GM18508 (cell line): ENCODE results near the gene PRPH2.

Source experiments
- ATAC-seq: cut with Tn5 transposase; IDR thresholded peaks from one replicate; pipeline ENCODE4 v1.9.1; 2021; ENCODE audit warnings: moderate number of reproducible peaks; ENCODE audit not compliant: insufficient read depth, unreplicated experiment

PRPH2 gene, protein sequence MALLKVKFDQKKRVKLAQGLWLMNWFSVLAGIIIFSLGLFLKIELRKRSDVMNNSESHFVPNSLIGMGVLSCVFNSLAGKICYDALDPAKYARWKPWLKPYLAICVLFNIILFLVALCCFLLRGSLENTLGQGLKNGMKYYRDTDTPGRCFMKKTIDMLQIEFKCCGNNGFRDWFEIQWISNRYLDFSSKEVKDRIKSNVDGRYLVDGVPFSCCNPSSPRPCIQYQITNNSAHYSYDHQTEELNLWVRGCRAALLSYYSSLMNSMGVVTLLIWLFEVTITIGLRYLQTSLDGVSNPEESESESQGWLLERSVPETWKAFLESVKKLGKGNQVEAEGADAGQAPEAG

DNA sequence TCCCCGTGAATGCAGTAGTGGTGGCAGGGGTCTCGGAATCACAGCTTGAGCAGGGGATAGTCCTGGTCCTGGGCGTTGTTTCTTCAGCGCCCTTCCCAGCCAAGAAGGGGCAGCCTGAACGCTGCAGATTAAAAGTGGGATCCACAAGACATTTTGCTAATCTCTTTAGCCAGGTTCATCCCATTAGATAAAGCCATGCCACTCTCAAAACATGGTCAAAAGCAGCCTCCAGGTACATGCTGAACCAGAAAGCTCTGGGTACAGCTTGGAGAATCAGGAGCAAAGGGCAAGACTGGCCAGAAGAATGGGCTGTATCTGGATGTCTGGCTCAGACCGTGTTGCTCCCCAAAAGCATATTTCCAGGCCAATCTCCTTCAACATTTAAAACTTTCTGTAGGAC is at the start of gene PRPH2:
PRPH2 (minus strand) TSS at position 101 of the 400 bp plus-strand sequence. CDS start 263 bp downstream, outside the sequence.
- ATAC-seq: no peak

DNA sequence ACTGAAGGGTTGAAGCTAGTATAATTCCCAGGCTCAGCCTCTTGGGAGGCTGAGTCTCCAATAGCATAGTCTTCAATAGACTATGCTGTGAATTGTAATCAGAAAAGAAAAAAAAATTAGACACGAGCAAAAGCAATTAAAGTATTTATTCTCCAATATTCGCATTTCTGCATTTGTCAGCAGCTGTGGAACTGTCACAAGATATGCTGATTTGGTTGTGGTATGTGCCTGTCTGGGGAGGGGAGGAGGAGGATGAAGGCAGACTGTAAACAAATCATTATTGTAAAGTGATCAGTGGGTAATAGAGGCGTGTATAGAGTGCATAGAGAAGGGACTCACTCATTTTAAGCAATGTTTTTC is 49.3 kb upstream of the PRPH2 start:
- ATAC-seq: no peak

DNA sequence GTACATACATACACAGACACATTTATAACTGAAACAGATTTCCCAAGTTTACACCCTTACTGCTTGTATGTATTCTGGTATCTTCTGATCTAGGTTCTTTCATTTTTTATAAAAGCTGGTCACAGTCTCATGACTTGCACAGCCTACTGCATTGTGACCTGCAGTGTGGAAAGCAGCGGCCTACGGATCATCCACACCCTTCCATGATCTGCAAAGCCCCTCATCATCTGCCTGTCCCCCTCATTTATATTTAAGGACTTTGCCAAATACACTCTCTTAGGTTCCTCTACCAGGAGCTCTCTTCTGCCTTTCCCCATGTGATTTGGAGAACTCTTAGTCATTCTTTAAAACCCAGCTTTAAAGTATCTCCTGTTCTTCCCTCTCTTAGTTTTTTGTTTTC is 47.4 kb upstream of the PRPH2 start:
- no peak for ATAC-seq

DNA sequence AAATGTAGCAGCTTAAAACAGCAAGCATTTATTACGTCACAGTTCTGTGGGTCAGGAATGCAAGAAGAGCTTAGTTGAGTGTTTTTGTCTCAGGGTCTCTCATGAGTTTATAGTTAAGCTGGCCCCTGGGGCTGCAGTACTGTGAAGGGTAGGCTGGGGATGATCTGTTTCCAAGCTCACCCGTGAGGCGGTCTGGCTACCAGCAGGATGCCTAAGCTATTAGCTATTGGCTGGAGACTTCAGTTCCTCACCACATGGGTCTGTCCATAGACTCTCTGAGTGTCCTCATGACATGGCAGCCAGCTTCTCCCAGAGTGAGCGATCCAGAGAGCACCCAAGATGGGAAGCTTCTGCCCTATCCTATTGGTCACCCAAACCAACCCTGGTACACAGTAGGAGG is 46.7 kb upstream of the PRPH2 start:
- ATAC-seq: no peak

DNA sequence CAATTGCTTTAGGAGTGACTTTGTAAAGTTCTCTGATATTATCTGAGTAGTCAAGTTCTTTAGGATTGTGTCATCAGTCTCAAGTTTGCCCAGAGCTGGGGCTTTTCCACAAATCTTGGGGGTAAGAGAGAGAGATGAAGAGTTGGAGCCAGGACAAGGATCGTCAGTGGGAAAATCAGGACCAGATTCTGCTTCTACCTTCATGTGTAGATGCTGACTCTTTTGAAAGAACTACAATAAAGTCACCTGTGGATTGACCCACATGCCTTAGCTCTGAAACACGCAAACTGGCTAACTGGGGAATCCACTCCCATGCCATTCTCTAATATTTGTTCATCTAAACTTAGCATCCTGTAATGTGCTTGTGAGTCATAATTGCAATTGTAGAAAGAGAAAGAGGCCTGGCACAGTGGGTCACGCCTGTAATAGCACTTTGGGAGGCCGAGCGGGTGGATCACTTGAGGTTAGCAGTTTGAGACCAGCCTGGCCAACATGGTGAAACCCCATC is 43.8 kb upstream of the PRPH2 start:
- ATAC-seq: no peak

DNA sequence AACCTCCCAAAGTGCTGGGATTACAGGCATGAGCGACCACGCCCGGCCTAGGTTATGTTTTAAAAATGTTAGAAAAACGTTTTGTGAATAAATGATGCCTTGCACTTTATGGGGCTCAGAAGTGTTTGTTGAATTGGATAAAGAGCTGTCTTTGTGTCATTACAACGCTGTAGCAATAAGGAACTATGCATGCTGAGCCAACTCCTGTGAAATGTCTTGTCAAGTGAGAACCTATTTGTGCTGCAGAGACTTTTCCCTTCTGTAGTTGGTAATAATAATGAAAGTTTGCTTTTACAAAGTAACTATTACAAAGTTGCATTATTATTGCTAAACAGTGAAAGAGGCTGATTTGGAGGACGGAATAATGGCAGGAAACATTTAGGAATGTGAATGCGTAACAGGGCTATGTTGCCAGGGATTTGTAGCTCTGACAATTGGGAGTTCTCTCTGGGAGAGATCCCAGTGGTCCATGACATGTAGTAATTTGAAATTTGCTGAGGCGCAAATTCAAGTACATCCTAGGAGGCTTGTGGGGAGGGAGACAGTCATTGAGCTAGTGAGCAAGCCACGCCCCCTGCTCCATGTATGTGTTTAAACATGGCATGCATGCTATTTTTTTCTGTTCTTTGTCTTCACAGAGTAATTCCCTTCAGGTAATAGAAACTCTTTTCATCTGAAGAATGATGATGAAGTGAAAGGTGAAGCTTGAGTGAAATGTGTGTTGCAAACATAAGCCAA is 42.7 kb upstream of the PRPH2 start:
- no peak for ATAC-seq

DNA sequence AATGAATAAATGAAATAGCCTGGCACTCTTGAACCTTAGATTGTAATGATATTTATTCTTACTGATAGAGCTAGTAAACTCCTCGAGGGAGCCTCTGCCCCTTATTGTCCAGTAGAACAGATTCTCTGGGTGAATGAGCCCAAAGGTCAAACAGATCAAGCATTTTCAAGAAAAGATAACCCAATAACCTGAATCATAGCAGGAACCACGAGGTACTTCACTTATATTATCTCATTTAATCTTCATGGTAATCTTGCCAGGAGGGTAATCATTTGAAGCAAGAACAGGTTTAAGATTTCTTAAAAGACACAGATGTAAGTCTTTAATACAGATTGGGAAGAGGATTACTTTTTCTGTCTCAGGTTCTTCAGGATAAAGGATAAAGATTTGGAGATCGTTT is 40.6 kb upstream of the PRPH2 start:
- no peak for ATAC-seq

DNA sequence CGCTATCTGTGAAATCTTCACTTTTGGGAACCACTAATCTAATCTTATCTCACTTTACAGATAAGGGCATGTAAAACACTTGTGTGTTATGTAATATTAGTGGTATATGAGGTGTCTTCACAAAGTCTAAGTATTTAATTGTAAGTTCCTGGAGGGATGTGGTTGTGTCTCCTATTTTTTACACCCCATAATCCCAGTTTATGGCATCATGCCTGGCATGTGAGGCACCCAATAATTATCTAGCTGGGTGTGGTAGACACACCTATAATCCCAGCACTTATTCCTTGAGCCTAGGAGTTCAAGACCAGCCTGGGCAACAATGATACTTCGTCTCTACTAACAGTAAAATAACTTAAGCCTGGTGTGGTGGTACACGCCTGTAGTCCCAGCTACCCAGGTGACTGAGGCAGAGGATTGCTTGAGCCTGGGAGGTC is 40.0 kb upstream of the PRPH2 start:
- no peak for ATAC-seq

DNA sequence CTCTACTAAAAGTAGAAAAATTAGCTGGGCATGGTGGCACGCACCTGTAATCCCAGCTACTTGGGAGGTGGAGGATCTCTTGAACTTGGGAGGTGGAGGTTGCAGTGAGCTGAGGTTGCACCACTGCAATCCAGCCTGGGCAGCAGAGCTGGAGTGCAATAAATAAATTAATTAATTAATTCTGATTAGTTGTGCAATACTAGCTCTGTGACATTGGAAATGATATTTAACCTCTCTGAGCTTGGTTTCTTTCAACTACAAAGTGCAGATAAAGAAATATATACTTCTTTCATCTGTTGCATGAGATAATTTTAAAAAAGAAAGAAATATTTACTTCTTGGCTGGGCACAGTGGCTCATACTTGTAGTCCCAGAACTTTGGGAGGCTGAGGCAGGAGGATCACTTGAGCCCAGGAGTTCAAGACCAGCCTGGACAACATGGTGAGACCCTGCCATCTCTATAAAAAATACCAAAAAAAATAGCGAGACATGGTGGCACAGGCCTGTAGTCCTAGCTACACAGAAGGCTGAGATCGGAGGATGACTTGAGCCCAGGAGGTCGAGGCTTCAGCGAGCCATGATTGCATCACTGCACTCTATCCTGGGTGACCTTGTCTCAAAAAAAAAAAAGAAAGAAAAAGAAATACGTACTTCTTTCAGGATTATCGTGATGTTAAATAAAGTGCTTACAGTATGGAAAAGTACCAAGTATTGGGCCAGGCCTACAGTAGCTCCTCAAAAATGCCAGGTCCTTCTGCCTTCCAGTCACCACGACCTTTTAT is 39.1 kb upstream of the PRPH2 start:
- no peak for ATAC-seq

DNA sequence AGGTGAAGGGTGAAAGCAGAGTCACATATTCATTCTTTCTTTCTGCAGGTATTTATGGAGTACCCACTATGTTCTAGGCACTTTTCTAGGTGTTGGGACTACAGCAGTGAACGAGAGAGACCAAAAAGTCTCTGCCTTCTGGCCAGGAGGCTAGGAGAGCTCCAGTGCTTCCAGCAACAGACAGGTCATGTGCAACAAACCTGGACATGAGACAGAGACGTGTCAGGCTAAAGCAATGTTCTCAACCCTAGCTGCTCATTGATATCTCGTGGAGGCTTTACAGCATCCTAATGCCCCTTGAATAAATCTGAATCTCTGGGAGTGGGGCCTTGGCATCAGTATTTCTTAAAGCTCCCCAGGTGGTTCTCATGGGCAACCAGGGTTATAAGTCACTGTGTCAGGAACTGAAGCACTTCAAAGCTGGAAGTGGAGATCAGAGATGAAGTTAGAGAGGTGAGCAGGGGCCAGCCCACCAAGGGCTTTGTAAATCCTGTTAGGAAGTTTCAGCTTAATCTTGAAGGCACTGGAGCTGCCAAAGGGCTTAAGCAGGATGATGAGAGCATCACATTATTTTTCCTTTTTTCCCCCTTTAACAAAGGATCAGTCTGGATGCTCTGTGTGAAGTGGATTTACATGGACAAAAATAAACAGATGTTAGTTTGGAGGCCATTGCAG is 36.5 kb upstream of the PRPH2 start:
- no peak for ATAC-seq

DNA sequence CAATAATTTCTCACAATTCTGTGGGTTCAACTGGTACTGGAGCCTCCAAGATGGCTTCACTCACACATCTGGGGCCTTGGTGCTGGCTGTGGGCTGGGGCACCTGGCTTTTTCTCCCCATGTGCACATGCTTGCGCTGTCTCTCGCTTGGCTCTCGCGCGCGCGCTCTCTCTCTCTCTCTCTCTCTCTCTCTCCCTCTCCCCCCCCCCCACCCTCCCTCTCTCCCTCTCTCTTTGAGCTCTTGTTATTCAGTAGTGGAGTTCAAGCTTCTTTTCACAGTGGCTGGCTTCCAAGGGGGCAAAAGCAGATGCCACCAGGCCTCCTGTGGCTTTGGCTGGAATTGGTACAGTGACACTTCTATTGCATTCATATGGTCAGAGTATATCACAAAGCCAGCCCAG is 34.3 kb upstream of the PRPH2 start:
- no peak for ATAC-seq

DNA sequence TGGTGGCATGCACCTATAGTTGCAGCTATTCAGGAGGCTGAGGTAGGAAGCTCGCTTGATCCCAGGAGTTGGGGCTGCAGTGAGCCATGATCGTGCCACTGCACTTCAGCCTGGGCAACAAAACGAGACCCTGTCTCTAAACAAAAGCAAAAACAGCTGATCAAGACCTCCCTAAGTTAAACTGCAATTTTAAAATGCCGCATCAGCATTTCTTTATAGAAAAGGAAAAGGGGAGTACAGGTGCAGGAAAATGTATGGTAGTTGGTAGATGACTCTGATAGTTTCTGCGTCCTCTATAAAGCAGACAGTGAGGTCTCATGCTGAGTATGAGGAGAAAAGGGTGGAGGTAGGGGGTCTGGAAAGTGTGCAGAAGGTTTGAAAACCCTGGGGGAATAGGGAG is 32.4 kb upstream of the PRPH2 start:
- ATAC-seq: no peak

DNA sequence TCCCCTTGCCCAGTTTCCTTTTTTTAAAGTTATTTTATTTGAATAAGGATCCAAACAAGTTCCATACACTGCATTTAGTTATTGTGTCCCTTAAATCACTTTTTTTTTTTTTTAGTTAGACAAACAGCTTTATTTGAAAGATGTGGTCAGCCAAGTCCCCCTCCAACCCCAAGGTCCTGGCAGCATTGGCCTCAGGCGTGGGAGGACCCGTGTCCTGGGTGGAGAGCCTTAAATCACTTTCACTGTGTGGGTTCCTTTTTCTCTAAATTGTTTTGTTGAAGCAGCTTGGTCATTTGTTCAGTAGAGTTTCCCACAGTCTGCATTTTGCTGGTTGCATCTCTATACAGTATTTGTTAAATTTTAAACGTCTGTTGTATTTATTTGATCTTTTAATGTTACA is 28.7 kb upstream of the PRPH2 start:
- ATAC-seq: no peak

DNA sequence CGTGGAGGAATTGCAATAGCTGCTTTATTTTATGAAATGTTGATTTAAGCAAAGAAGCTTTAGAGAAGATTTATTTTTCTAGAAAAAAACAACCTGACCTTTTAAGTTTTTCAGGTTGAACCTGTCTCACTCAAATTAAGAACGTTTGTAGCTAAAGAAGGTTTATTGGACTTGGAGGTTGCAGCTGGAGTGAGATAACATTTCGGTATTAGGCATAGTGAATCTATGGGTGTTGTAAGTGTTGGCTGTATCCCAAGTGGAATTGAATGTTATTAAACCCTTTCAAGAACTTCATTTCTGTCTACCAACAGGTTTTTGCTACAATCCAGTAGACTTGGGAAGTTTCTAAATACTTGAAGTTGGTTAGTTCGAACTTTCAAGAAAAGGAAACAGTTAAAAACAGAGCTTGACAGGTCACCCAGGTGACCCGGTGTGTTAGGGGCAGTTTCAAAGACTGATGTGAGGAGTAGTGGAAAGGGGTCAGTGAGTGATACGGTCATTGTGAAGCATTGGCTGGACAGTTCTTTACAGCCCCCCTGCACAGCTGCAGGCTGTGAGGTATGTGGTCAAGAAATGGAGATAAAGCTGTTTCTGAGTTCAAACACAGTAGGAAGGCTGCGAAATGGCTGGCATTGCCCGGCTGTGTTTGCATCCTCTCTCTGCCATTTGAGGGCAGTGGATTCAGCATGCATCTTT is 26.0 kb upstream of the PRPH2 start:
- no peak for ATAC-seq

DNA sequence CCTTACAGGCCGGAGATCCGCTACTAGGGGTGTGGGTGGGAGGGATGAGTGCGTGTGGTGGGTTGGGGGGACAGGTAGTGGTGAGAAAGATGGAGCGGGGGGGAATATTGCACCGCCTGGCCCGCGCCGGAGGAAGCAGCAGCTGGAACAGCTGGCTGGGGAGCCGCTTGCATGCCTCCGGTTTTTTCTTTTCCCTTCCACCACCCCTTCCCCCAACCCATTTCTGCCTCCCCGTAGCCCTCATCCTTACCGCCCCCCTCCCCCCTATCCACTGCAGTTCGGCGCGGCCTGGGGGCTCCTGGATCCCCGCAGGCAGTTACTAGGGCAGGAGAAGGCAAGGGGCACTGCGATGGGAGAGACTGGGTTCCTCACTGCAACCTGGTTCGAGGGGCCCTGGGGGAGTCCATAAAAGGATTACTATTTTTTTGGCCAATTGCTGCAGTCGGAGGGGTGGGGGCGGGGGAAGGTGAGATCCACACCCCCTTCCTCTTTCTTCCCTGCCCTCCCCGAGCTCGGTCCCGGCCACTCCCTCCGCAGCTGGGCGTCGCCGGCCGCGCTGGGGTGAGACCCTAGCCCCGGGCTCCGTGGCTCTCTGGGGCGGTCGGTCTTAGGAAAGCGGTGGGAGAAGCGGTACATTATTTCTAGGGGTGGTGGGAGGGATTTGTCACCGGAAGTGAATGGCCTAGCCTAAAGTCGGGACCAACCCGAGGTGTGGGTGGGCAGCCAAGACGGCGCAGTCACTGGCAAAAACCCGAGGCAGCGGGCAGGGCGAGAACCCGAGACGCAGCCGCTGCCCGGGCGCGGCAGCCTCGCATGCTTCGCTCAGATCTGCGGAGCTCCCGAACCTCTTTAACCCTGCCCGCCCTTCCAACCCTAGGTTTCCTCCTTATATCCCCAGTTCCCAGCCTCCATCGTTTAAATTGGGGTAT is 24.3 kb upstream of the PRPH2 start:
- no peak for ATAC-seq

DNA sequence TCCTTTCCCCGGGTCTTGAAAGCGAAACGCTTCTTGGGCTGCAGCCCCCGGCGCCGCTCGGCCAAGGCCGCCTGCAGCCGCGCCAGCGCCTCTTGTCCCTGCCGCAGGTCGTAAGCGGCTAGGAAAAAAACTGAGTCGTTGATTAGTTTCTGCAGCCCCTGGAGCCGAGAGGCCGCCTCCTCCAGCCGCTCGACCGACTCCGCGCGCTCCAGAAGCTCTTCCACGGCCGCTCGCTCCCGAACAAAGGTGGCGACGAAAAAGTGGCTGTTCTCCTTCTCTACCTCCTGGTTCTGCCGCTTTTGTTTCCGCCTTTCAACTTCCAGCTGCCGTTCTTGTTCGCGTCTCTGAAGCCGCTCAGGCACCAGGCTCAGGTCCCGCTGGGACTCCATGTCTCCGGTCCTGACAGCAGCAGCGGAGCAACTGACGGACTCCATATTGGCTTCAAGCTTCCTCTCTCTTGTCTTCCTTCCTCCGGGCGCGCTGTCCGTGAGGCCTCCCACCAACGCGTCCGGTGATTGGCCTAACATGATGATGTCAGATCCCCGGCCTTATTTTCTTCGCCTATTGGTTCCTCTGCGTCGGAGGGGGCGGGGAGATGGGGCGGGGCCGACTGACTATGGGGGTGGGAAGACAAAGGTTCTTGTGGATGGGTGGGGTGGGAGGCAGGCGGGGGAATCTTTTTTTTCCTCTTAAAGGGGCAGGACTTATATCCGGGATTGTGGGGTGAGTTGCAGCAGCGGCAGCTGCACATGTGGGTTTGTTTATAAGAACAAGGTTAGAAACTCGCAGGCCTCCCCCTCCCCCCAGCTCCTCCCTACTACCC is 23.5 kb upstream of the PRPH2 start, which contains the start of gene TBCC:
TBCC (minus strand) TSS at position 464 of the 823 bp plus-strand sequence; CDS start at position 434, 30 bp downstream.
- ATAC-seq: no peak

DNA sequence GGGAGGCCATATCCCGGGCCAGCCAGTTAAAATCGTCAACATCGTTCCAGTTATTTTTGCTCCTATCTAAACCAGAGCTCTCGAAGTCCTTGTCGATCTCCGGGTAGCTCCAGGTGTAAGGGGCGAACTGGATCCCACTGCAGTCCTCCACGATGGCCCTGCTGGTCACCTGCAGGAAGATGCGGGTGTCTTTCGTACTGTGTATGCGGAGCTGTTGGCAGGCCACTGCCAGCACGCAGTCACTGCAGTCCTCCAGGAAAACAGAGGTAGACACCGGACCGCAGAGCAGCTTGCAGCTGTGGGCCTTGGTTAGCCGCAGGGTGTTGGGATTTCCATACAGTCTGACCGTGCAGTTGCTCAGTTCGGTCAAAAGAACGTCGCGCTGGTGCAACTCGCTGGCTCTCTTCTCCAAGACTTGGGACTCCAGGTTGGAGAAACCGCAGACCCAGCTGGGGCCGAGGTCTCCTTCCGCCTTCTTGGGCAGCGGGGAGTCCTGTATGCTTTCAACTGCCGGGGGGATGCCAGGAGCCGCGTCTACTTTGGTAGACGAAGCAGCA is 22.8 kb upstream of the PRPH2 start:
- no peak for ATAC-seq
